ENCODE measurements around the gene STPG4.

STPG4 gene

DNA sequence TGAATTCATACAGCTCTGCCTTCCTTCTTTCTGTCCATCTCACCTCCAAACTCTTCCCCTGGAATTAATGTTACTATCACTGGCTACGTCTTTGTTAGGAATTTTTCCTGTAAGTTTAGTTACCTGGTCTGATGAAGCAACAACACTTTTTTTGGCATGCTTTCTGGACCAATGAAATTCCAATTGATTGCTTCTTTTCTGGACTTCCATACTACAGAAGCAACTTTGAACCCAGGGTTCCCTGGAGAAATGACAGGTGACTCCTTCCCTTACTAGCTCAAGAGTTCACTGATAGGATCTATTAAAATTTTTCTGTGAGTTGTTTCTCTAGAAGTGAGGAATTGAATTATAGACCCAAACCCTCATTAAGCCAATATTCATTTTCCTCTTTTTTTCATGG is 41.4 kb upstream of the STPG4 start (continued):
- TF ChIP-seq, protein P1, sequence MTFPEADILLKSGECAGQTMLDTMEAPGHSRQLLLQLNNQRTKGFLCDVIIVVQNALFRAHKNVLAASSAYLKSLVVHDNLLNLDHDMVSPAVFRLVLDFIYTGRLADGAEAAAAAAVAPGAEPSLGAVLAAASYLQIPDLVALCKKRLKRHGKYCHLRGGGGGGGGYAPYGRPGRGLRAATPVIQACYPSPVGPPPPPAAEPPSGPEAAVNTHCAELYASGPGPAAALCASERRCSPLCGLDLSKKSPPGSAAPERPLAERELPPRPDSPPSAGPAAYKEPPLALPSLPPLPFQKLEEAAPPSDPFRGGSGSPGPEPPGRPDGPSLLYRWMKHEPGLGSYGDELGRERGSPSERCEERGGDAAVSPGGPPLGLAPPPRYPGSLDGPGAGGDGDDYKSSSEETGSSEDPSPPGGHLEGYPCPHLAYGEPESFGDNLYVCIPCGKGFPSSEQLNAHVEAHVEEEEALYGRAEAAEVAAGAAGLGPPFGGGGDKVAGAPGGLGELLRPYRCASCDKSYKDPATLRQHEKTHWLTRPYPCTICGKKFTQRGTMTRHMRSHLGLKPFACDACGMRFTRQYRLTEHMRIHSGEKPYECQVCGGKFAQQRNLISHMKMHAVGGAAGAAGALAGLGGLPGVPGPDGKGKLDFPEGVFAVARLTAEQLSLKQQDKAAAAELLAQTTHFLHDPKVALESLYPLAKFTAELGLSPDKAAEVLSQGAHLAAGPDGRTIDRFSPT (tag by site-specific recombination; IDR thresholded peaks at IDR 0.05), result no peak
- TF ChIP-seq ZFP69B (tag by site-specific recombination; IDR thresholded peaks at IDR 0.05), result no peak
- no peak for TF ChIP-seq ZFP3 (tag by site-specific recombination; IDR thresholded peaks at IDR 0.05; ENCODE audit: low read depth)
- TF ChIP-seq ZNF175 (tag by site-specific recombination; IDR thresholded peaks at IDR 0.05), result no peak
- TF ChIP-seq, protein P2, sequence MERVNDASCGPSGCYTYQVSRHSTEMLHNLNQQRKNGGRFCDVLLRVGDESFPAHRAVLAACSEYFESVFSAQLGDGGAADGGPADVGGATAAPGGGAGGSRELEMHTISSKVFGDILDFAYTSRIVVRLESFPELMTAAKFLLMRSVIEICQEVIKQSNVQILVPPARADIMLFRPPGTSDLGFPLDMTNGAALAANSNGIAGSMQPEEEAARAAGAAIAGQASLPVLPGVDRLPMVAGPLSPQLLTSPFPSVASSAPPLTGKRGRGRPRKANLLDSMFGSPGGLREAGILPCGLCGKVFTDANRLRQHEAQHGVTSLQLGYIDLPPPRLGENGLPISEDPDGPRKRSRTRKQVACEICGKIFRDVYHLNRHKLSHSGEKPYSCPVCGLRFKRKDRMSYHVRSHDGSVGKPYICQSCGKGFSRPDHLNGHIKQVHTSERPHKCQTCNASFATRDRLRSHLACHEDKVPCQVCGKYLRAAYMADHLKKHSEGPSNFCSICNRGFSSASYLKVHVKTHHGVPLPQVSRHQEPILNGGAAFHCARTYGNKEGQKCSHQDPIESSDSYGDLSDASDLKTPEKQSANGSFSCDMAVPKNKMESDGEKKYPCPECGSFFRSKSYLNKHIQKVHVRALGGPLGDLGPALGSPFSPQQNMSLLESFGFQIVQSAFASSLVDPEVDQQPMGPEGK (tag by site-specific recombination; IDR thresholded peaks at IDR 0.05), result no peak
- TF ChIP-seq ZNF585B (tag by site-specific recombination; IDR thresholded peaks at IDR 0.05), result no peak
- TF ChIP-seq ZNF266 (tag by site-specific recombination; IDR thresholded peaks at IDR 0.05; ENCODE audit: low read depth), result no peak
- TF ChIP-seq, protein P3, sequence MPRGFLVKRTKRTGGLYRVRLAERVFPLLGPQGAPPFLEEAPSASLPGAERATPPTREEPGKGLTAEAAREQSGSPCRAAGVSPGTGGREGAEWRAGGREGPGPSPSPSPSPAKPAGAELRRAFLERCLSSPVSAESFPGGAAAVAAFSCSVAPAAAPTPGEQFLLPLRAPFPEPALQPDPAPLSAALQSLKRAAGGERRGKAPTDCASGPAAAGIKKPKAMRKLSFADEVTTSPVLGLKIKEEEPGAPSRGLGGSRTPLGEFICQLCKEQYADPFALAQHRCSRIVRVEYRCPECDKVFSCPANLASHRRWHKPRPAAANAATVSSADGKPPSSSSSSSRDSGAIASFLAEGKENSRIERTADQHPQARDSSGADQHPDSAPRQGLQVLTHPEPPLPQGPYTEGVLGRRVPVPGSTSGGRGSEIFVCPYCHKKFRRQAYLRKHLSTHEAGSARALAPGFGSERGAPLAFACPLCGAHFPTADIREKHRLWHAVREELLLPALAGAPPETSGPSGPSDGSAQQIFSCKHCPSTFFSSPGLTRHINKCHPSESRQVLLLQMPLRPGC (tag by site-specific recombination; IDR thresholded peaks at IDR 0.05), result no peak
- TF ChIP-seq ZNF335 (tag by site-specific recombination; conservative IDR thresholded peaks at IDR 0.05), result no peak
- TF ChIP-seq, protein P4, sequence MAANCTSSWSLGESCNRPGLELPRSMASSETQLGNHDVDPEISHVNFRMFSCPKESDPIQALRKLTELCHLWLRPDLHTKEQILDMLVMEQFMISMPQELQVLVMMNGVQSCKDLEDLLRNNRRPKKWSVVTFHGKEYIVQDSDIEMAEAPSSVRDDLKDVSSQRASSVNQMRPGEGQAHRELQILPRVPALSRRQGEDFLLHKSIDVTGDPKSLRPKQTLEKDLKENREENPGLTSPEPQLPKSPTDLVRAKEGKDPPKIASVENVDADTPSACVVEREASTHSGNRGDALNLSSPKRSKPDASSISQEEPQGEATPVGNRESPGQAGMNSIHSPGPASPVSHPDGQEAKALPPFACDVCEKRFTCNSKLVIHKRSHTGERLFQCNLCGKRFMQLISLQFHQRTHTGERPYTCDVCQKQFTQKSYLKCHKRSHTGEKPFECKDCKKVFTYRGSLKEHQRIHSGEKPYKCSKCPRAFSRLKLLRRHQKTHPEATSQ (tag by site-specific recombination; IDR thresholded peaks at IDR 0.05), result no peak
- no peak for TF ChIP-seq ZNF2 (tag by site-specific recombination; IDR thresholded peaks at IDR 0.05)

DNA sequence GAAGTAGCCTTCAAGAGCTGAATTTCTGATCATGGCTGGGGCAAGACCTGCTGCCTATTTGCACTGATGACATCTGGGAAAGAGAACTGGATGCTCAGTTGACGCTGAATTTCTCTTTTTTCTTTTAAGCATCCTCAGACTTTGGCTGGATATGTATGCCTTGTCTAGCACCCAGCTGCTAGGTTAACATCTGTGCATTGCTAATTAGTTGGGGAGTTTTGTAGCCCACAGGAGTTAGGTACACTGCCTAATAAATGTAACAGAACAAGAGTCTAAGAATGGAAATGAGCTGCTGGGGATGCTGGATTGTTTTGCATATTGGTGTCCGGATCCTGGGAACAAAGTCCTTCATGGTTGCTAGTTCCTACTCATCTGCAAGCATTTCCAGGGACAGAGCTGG is 40.9 kb upstream of the STPG4 start:
- Histone ChIP-seq H3K4me1 (ENCODE audit: control insufficient read depth, insufficient read depth, low read length) (peaks cover 40% of the 10 kb centered on the region), H3K4me3 (ENCODE audit: low read depth, low read length) (no peak overlapping the region), H3K9me3 (ENCODE audit: control insufficient read depth, insufficient read depth, low read depth, low read length) (no peaks in the 10 kb centered on the region), H3K36me3 (ENCODE audit: control insufficient read depth in 2 of 2, insufficient read depth in 1 of 2, low read length in 2 of 2) (no peaks in the 10 kb centered on the region), H3K27ac (ENCODE audit: extremely low read depth, low read depth, low read length) (no peak overlapping the region)
- ChIA-PET CTCF (interaction anchor here (1.3 kb wide), 1 partner anchor 17 kb away, joined by 3 read pairs; no protein-coding TSS in a partner anchor), POLR2A (interaction anchor here (1.4 kb wide), 1 partner anchor 23 kb away, joined by 6 read pairs; no protein-coding TSS in a partner anchor)
- TF ChIP-seq, protein P5, sequence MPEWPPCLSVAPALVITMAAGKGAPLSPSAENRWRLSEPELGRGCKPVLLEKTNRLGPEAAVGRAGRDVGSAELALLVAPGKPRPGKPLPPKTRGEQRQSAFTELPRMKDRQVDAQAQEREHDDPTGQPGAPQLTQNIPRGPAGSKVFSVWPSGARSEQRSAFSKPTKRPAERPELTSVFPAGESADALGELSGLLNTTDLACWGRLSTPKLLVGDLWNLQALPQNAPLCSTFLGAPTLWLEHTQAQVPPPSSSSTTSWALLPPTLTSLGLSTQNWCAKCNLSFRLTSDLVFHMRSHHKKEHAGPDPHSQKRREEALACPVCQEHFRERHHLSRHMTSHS (tag by site-specific recombination; IDR thresholded peaks at IDR 0.05), result no peak
- no peak for TF ChIP-seq ZNF785 (tag by site-specific recombination; IDR thresholded peaks at IDR 0.05)
- no peak for TF ChIP-seq ZNF202 (tag by site-specific recombination; IDR thresholded peaks at IDR 0.05; ENCODE audit: borderline replicate concordance)
- no peak for TF ChIP-seq ZNF302 (tag by site-specific recombination; IDR thresholded peaks at IDR 0.05; ENCODE audit: low read depth)
- no peak for TF ChIP-seq ZFP41 (tag by site-specific recombination; IDR thresholded peaks at IDR 0.05; ENCODE audit: borderline replicate concordance)
- TF ChIP-seq ZNF585B (tag by site-specific recombination; IDR thresholded peaks at IDR 0.05), result no peak

Measured in HEK293 (cell line).